Amygdala (tissue), 56 donors: ENCODE results near the gene BTAF1.
A peak's percentile ranks its signal among the peaks of the same experiment; 100 is the strongest.

Experiments
- DNase-seq, 56 donors: peaks; one replicate each; lab custom pipeline; 2025; lab: John Stamatoyannopoulos, UW

BTAF1 gene

GRCh38 chr10:91907914-91908336 lies 15.6 kb upstream of the BTAF1 start:
- DNase-seq, result peak in 4 of 56 donors; percentile 11 to 39 (median 22)

- DNase-seq, result peak in 53 of 56 donors; percentile 19 to 80 (median 60)
These were observed 15.0 kb upstream of the BTAF1 start for GRCh38 chr10:91908337-91909116.

- peak in 11 of 56 donors; percentile 6 to 51 (median 16) for DNase-seq
These were observed 14.4 kb upstream of the BTAF1 start, which contains the start of gene FGFBP3 for GRCh38 chr10:91909117-91909677. Gene FGFBP3 (minus strand): TSS chr10:91909486. CDS start chr10:91908969, 517 bp downstream.

GRCh38 chr10:91910467-91910866 lies 13.1 kb upstream of the BTAF1 start:
- no peak for DNase-seq

- DNase-seq, result no peak
These were observed 3.9 kb upstream of the BTAF1 start for GRCh38 chr10:91919651-91920050.

- DNase-seq, result no peak
These were observed 847 bp downstream of the BTAF1 start for GRCh38 chr10:91924212-91925021.

GRCh38 chr10:91925022-91925320 lies 1.4 kb downstream of the BTAF1 start:
- no peak for DNase-seq

GRCh38 chr10:91930939-91931338 lies 7.4 kb downstream of the BTAF1 start:
- no peak for DNase-seq

- DNase-seq, result no peak
These were observed 8.1 kb downstream of the BTAF1 start for GRCh38 chr10:91931526-91932190.

GRCh38 chr10:91932737-91933136 lies 9.2 kb downstream of the BTAF1 start:
- no peak for DNase-seq

GRCh38 chr10:91935886-91936285 lies 12.3 kb downstream of the BTAF1 start:
- DNase-seq, result no peak

GRCh38 chr10:91939653-91940052 lies 16.1 kb downstream of the BTAF1 start:
- DNase-seq, result no peak

- DNase-seq, result no peak
These were observed 17.9 kb downstream of the BTAF1 start for GRCh38 chr10:91941426-91941825.

GRCh38 chr10:91944880-91945630 lies 21.5 kb downstream of the BTAF1 start:
- DNase-seq, result no peak

- no peak for DNase-seq
These were observed 30.1 kb downstream of the BTAF1 start for GRCh38 chr10:91953600-91954160.

- DNase-seq, result no peak
These were observed 31.5 kb downstream of the BTAF1 start for GRCh38 chr10:91955114-91955513.

GRCh38 chr10:91957091-91957490 lies 33.5 kb downstream of the BTAF1 start:
- DNase-seq, result no peak

- no peak for DNase-seq
These were observed 45.7 kb downstream of the BTAF1 start for GRCh38 chr10:91969297-91969696.

- DNase-seq, result no peak
These were observed 51.4 kb downstream of the BTAF1 start for GRCh38 chr10:91974960-91975359.

- DNase-seq, result no peak
These were observed 51.9 kb downstream of the BTAF1 start for GRCh38 chr10:91975438-91975837.
